Esophagus squamous epithelium (tissue), 4 donors: ENCODE results near the gene SLC30A9.

ENCODE experiments used
- CTCF ChIP-seq, 6 experiments: fragments of 450-650 bp in 4 of 6; fragments of 200-600 bp in 2 of 6; sonication (generic) in 2 of 6; IDR thresholded peaks; one replicate each; pipeline ENCODE4 v1.5.1; 2016 to 2019; ENCODE audit warnings: antibody characterized with exemption in 6 of 6, mild to moderate bottlenecking in 4 of 6, moderate library complexity in 4 of 6
- POLR2A ChIP-seq, 4 donors: fragments of 450-650 bp; IDR thresholded peaks; one replicate each; pipeline ENCODE4 v1.6.1; 2017; ENCODE audit warnings: antibody characterized with exemption in 4 of 4, mild to moderate bottlenecking in 4 of 4, moderate library complexity in 3 of 4

GRCh38 chr4:41977709-41978108 lies 12.6 kb upstream of the SLC30A9 start:
- TF ChIP-seq CTCF (IDR thresholded peaks at IDR 0.05): no peak
- TF ChIP-seq POLR2A (IDR thresholded peaks at IDR 0.05): no peak
